ENCODE data around the gene CDT1. TPM values are rescaled to one million over a fixed set of nuclear protein-coding genes. Genes with fewer than 3 reads are reported as not detected.

The CDT1 gene
- polyA plus RNA-seq, 1 experiment, result 2.4 TPM

DNA sequence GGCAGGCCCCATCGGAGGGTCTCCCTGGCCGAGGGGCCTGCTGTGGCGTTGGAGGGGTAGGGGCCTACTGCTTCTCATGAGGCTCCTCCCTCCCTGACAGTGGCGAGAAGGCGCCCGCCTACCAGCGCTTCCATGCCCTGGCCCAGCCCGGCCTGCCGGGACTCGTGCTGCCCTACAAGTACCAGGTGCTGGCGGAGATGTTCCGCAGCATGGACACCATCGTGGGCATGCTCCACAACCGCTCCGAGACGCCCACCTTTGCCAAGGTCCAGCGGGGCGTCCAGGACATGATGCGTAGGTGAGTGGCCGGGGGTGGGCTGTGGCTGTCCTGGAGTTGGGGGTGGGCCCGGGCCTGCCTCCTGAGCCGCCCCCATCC, 1.7 kb downstream of the CDT1 start:
- peaks cover 8% of the 10 kb centered on the region for H3K36me3 ChIP-seq (ENCODE audit: control insufficient read depth, insufficient read depth, low read length)
- DNase-seq (ENCODE audit: low read depth), result no peak
- TF ChIP-seq, protein P1, sequence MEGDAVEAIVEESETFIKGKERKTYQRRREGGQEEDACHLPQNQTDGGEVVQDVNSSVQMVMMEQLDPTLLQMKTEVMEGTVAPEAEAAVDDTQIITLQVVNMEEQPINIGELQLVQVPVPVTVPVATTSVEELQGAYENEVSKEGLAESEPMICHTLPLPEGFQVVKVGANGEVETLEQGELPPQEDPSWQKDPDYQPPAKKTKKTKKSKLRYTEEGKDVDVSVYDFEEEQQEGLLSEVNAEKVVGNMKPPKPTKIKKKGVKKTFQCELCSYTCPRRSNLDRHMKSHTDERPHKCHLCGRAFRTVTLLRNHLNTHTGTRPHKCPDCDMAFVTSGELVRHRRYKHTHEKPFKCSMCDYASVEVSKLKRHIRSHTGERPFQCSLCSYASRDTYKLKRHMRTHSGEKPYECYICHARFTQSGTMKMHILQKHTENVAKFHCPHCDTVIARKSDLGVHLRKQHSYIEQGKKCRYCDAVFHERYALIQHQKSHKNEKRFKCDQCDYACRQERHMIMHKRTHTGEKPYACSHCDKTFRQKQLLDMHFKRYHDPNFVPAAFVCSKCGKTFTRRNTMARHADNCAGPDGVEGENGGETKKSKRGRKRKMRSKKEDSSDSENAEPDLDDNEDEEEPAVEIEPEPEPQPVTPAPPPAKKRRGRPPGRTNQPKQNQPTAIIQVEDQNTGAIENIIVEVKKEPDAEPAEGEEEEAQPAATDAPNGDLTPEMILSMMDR (IDR thresholded peaks at IDR 0.05; ENCODE audit: insufficient read depth, low read depth, low read length), result no peak
- ChIA-PET POLR2A (no interaction called here), CTCF (interaction anchor here (0.8 kb wide), 1 partner anchor 362 kb away, joined by 3 read pairs; no protein-coding TSS in a partner anchor)
- H3K27me3 ChIP-seq (ENCODE audit: control insufficient read depth, insufficient read depth, low read length), result no peaks in the 10 kb centered on the region
- H3K4me3 ChIP-seq (ENCODE audit: low read depth, low read length), result no peak overlapping the region; the same call in 1 of the 2 replicates

DNA sequence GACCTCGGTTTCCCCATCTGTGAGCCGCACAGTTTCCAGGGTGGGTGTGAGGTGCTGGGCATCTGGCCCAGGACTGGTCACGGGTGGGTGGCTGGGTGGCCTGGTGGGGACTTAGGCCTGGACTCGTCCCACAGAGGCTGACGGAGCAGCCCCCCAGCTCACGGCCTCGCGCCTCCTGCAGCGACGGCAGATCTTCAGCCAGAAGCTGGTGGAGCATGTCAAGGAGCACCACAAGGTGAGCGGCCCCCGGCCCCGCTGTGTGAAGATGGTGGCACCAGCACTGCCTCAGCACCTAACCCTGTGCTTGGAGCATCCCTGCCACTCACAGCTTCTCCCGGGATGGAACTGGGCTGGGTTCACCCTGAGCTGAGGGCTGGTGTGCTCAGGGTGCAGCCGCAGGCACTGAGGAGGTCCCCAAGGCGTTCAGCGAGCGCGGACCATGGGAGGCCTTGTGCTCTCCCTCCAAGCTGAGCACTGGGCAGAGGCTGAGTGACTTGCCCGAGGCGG, 2.4 kb downstream of the CDT1 start:
- POLR2A ChIA-PET, result no interaction called here

DNA sequence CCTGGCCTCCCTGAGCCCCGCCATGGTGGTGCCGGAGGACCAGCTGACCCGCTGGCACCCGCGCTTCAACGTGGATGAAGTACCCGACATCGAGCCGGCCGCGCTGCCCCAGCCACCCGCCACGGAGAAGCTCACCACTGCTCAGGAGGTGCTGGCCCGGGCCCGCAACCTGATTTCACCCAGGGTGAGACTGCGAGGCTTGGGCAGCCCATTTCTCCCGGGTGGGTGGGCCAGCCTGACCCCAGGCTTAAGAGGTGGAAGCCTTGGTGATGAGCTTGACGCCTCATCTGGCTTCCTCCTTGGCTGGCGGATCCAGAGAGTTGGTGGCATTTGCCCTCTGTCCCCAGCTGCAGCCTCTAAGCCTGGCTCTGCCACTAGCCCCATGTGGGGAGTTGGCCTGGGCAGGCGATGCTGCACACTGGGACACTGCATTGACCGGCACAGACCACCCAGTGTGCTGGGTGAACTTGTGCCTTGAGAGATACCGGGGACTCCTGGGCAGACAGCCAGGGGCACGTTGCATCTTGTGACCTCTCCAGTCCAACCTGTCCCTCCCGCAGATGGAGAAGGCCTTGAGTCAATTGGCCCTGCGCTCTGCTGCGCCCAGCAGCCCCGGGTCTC, 3.0 kb downstream of the CDT1 start:
- TF ChIP-seq, protein P1 (IDR thresholded peaks at IDR 0.05; ENCODE audit: insufficient read depth, low read depth, low read length), result no peak
- Histone ChIP-seq H3K27me3 (ENCODE audit: control insufficient read depth, insufficient read depth, low read length) (no peaks in the 10 kb centered on the region), H3K4me3 (ENCODE audit: low read depth, low read length) (no peak overlapping the region), H3K36me3 (ENCODE audit: control insufficient read depth, insufficient read depth, low read length) (peaks cover 8% of the 10 kb centered on the region)
- no peak for DNase-seq (ENCODE audit: low read depth)
- ChIA-PET POLR2A (no interaction called here), CTCF (no interaction called here)

More for the DNA sequence above, 2.4 kb downstream of the CDT1 start:
- H3K36me3 ChIP-seq (ENCODE audit: control insufficient read depth, insufficient read depth, low read length), result peaks cover 8% of the 10 kb centered on the region
- no peak overlapping the region for H3K4me3 ChIP-seq (ENCODE audit: low read depth, low read length)
- H3K27me3 ChIP-seq (ENCODE audit: control insufficient read depth, insufficient read depth, low read length), result no peaks in the 10 kb centered on the region
- TF ChIP-seq, protein P1 (IDR thresholded peaks at IDR 0.05; ENCODE audit: insufficient read depth, low read depth, low read length), result no peak
- no peak for DNase-seq (ENCODE audit: low read depth)
- CTCF ChIA-PET, result interaction anchor here (0.8 kb wide), 1 partner anchor 361 kb away, joined by 3 read pairs; no protein-coding TSS in a partner anchor

DNA sequence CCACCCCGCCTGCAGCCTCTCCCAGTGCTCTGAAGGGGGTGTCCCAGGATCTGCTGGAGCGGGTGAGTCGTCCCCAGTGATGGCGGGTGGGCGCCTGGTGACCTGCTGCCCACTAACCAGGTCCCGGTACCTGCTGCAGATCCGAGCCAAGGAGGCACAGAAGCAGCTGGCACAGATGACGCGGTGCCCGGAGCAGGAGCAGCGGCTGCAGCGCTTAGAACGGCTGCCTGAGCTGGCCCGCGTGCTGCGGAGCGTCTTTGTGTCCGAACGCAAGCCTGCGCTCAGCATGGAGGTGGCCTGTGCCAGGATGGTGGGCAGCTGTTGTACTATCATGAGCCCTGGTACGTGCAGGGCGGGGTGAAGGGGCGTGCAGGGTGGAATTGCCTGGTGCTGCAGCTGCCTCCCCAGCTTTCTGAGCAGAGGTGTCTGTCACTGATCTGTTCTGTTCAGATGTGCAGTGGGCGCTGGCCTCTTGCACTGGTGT, 3.6 kb downstream of the CDT1 start:
- DNase-seq (ENCODE audit: low read depth), result no peak
- CTCF ChIA-PET, result no interaction called here
- Histone ChIP-seq H3K27me3 (ENCODE audit: control insufficient read depth, insufficient read depth, low read length) (no peaks in the 10 kb centered on the region), H3K4me3 (ENCODE audit: low read depth, low read length) (no peak overlapping the region), H3K36me3 (ENCODE audit: control insufficient read depth, insufficient read depth, low read length) (peaks cover 8% of the 10 kb centered on the region)
- TF ChIP-seq, protein P1 (IDR thresholded peaks at IDR 0.05; ENCODE audit: insufficient read depth, low read depth, low read length), result no peak
- POLR2A ChIA-PET, result no interaction called here

DNA sequence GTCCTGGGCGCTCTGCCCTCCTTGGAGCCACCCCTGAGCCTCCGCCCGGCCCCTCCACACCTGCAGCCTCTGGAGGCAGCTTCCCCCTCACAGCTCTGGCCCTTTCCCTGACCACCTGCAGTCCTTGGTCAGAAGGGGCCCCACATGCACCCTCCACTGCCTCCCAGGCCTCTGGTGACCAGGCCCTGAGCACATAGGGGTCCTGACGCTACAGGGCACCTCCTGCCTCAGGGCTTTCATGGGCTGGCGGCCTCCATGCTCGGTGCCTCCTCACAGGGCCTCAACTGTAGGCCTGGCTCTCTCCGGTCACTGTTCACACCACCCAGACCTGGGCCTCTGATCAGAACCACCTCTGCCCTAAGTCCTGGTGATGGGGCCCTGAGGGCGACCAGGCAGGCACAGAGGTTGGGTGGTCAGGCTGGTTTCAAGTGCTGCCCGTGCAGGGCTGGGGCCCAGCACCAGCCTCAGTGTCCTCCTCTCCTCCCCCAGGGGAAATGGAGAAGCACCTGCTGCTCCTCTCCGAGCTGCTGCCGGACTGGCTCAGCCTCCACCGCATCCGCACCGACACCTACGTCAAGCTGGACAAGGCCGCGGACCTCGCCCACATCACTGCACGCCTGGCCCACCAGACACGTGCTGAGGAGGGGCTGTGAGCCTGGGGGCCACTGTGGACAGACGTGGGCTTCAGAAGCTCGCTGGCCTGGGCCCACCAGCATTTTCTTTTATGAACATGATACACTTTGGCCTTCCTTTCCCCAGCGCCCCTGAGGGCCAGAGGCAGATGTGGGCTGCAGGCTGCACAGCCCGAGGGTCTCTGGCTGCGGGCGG, 4.3 kb downstream of the CDT1 start:
- ChIA-PET POLR2A (no interaction called here), CTCF (no interaction called here)
- peaks cover 8% of the 10 kb centered on the region for H3K36me3 ChIP-seq (ENCODE audit: control insufficient read depth, insufficient read depth, low read length)
- H3K27me3 ChIP-seq (ENCODE audit: control insufficient read depth, insufficient read depth, low read length), result no peaks in the 10 kb centered on the region
- no peak for DNase-seq (ENCODE audit: low read depth)
- TF ChIP-seq, protein P1 (IDR thresholded peaks at IDR 0.05; ENCODE audit: insufficient read depth, low read depth, low read length), result no peak
- no peak overlapping the region for H3K4me3 ChIP-seq (ENCODE audit: low read depth, low read length)
